HCT116 (cell line): ENCODE measurements around the gene RAD51D.

ENCODE experiments used
- POLR2A ChIP-seq: IDR thresholded peaks from 2 replicates; pipeline ENCODE4 v1.7.0; 2011; ENCODE audit warnings: borderline replicate concordance; ENCODE audit not compliant: insufficient read depth, insufficient read length; ENCODE audit errors: extremely low read depth
- POLR2AphosphoS5 ChIP-seq: IDR thresholded peaks from 2 replicates; pipeline ENCODE4 v1.6.1; 2011; ENCODE audit warnings: mild to moderate bottlenecking, low read depth, low read length, moderate library complexity
- YY1 ChIP-seq: IDR thresholded peaks from 2 replicates; pipeline ENCODE4 v1.6.1; 2011; ENCODE audit warnings: low read length, low read depth, moderate library complexity, mild to moderate bottlenecking; ENCODE audit not compliant: insufficient replicate concordance; ENCODE audit errors: extremely low read depth
- ZNF274 ChIP-seq: fragments of 200-500 bp; sonication (Bioruptor generic); IDR thresholded peaks from 2 replicates; pipeline ENCODE4 v1.6.1; 2014; ENCODE audit warnings: mild to moderate bottlenecking, low read depth, low read length, inconsistent platforms
- TF ChIP-seq, protein P1 (sequence below), 3 experiments: fragments of 200-600 bp in 1 of 3; sonication (generic) in 1 of 3; IDR thresholded peaks in 2 of 3; conservative IDR thresholded peaks in 1 of 3; 2 replicates each; pipeline ENCODE4 v1.5.1; 2012 to 2017; ENCODE audit warnings: low read depth in 2 of 3, low read length in 2 of 3, antibody characterized with exemption in 1 of 3, borderline replicate concordance in 1 of 3, control low read depth in 1 of 3, mild to moderate bottlenecking in 1 of 3, mixed read lengths in 1 of 3, mixed run types in 1 of 3, moderate library complexity in 1 of 3; ENCODE audit not compliant: insufficient read depth in 1 of 3
- TF ChIP-seq, protein P2 (sequence below): IDR thresholded peaks from 2 replicates; pipeline ENCODE4 v1.6.1; 2012

DNA sequence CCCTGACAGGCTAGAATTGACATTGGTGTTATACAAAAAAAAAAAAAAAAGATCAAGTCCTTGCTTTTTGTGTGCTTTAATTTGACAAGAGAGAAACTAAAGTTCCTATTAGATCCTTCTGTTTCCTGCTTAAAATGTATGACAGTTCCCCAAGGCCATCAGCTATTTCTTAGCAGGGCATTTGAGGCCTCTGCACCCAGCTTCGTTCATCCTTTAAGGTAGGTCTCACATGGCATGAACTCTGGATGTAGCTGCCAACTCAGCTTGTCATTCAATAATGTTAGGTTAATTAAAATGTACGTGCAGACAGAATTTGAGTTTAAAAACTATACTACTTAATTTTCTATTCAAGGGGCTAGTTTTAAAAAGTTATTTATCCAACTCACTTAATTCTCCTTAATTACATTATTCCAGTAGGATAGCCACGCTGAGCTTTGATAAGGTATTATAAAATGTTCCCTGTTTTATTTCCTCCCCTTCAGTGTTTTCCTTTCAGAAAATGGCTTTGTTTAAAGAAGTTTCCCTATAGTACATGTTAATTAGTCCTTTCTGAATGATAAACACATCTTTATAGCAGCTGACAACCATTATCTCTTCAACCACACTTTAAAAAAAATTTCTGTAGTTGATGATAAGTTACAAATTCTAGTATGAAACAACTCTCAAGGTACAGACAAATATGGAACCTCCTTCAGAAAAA is 55.0 kb downstream of the RAD51D start:
- TF ChIP-seq YY1 (no peak), POLR2AphosphoS5 (no peak), ZNF274 (no peak), POLR2A (no peak)
- TF ChIP-seq, protein P1, sequence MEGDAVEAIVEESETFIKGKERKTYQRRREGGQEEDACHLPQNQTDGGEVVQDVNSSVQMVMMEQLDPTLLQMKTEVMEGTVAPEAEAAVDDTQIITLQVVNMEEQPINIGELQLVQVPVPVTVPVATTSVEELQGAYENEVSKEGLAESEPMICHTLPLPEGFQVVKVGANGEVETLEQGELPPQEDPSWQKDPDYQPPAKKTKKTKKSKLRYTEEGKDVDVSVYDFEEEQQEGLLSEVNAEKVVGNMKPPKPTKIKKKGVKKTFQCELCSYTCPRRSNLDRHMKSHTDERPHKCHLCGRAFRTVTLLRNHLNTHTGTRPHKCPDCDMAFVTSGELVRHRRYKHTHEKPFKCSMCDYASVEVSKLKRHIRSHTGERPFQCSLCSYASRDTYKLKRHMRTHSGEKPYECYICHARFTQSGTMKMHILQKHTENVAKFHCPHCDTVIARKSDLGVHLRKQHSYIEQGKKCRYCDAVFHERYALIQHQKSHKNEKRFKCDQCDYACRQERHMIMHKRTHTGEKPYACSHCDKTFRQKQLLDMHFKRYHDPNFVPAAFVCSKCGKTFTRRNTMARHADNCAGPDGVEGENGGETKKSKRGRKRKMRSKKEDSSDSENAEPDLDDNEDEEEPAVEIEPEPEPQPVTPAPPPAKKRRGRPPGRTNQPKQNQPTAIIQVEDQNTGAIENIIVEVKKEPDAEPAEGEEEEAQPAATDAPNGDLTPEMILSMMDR (IDR thresholded peaks at IDR 0.05 in 2 of 3, conservative IDR thresholded peaks at IDR 0.05 in 1 of 3; ENCODE audit: borderline replicate concordance in 1 of 3, insufficient read depth in 1 of 3, low read depth in 2 of 3, low read length in 2 of 3) = no peak
- TF ChIP-seq, protein P2, sequence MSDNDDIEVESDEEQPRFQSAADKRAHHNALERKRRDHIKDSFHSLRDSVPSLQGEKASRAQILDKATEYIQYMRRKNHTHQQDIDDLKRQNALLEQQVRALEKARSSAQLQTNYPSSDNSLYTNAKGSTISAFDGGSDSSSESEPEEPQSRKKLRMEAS = no peak
